DND-41 (cell line): ENCODE measurements around the gene PLEKHA8.

ENCODE experiments used
- ATAC-seq: fragments of 200-7000 bp; cut with Tn5 transposase; 3 replicates; pipeline ENCODE4 v1.9.1; 2021; ENCODE audit warnings: low read depth; ENCODE audit not compliant: insufficient read depth
- DNase-seq: peaks from one replicate; pipeline ENCODE4 v3.0.0-alpha.2; 2020
- H2AFZ ChIP-seq: 2 replicates; pipeline ENCODE4 v1.6.0; 2012; ENCODE audit warnings: low read depth, low read length
- H3K27ac ChIP-seq: 2 replicates; pipeline ENCODE4 v1.5.1; 2012; ENCODE audit warnings: low read length, inconsistent platforms
- H3K27me3 ChIP-seq: fragments of 200-600 bp; sonication (generic); 2 replicates; pipeline ENCODE4 v1.6.0; 2012; ENCODE audit warnings: low read length, mild to moderate bottlenecking, inconsistent platforms; ENCODE audit not compliant: insufficient read depth, poor library complexity
- H3K36me3 ChIP-seq: 2 replicates; pipeline ENCODE4 v1.5.1; 2012; ENCODE audit warnings: low read length, inconsistent platforms; ENCODE audit not compliant: insufficient read depth
- H3K4me1 ChIP-seq: 2 replicates; pipeline ENCODE4 v1.5.1; 2012; ENCODE audit warnings: mild to moderate bottlenecking, low read length; ENCODE audit not compliant: insufficient read depth
- H3K4me2 ChIP-seq: 2 replicates; pipeline ENCODE4 v1.6.0; 2012; ENCODE audit warnings: mild to moderate bottlenecking, moderate library complexity, low read length, inconsistent platforms; ENCODE audit not compliant: insufficient read depth
- H3K4me3 ChIP-seq, 2 experiments: fragments of 200-600 bp in 1 of 2; shearing (Covaris generic) in 1 of 2; 2 replicates each; pipeline ENCODE4 v1.5.1; 2012 to 2016; ENCODE audit warnings: inconsistent platforms in 2 of 2, low read length in 2 of 2, mild to moderate bottlenecking in 2 of 2, low read depth in 1 of 2, moderate library complexity in 1 of 2
- H3K79me2 ChIP-seq: 2 replicates; pipeline ENCODE4 v1.6.0; 2012; ENCODE audit warnings: low read length, inconsistent platforms; ENCODE audit not compliant: insufficient read depth
- H3K9ac ChIP-seq: 2 replicates; pipeline ENCODE4 v1.6.0; 2012; ENCODE audit warnings: low read depth, mild to moderate bottlenecking, inconsistent platforms, low read length, moderate library complexity
- H3K9me3 ChIP-seq: 2 replicates; pipeline ENCODE4 v1.5.1; 2012; ENCODE audit warnings: low read length, moderate library complexity, mild to moderate bottlenecking, inconsistent platforms; ENCODE audit not compliant: insufficient read depth, severe bottlenecking
- H4K20me1 ChIP-seq: 2 replicates; pipeline ENCODE4 v1.6.0; 2012; ENCODE audit warnings: low read length; ENCODE audit not compliant: insufficient read depth
- EZH2 ChIP-seq: IDR thresholded peaks from 3 replicates; pipeline ENCODE4 v1.6.1; 2012; ENCODE audit warnings: borderline replicate concordance, low read depth, mild to moderate bottlenecking, moderate library complexity, low read length, inconsistent platforms; ENCODE audit not compliant: severe bottlenecking
- TF ChIP-seq, protein P1 (sequence below): IDR thresholded peaks from 2 replicates; pipeline ENCODE4 v1.5.1; 2012; ENCODE audit warnings: borderline replicate concordance, low read length, moderate library complexity, mild to moderate bottlenecking; ENCODE audit not compliant: poor library complexity, severe bottlenecking; ENCODE audit errors: extremely low read depth

The PLEKHA8 gene

DNA sequence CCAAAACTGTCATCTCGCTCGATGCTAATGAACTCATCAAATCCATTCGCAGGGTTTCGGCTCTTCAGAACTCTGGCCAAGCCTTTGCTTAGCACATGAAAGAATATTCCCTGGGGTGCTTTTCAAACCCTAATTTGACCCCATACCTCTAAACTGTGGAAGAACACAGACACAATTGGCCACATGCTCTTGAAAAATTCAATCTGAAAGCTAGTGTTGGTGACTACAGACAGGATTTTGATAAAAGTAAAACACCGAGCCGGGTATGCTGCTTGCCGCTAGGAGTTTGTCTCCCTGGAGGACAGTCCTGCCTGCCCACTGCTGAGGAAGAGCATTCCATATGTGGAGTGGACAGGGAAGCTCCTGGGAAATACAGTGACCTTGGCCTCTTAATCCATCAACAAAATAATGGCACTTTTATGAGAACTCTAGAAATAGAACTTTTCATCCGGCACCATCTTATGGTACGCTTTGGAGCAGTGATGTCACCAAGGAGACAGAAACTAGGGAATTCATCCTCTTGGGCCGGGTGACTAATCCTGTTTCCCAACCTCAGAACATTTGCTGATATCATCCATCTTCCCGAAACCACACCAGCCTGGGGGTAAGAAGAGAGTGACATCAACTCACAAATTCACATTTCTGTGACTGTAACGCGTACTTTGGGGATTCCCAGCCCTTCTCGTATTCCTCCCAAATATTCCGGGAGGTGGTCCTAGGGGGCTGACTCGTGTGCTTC is 140.8 kb downstream of the PLEKHA8 start:
- Histone ChIP-seq H3K36me3 (no peaks in the 10 kb centered on the region), H3K27me3 (no peaks in the 10 kb centered on the region)
- no peak for ATAC-seq

DNA sequence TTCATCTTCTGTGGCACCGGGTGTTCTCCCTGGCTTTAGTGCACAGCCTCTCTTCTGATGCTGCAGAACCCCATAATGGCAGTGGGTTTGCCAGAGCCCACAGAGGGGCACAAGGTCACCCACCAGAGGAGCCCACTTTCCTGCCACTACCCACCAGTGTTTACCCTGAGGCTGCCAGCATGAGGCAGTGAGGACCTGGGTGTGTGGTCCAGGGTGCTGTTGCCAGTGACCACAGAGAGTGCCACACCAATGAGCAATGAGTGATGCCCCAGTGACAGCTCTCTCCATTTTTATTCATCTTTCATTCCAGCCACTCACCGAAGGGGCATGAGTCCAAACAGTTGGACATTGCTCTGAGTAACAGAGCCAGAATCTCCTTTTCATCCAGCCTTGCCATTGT is 141.4 kb downstream of the PLEKHA8 start:
- Histone ChIP-seq H3K27ac (no peak overlapping the region), H2AFZ (no peak overlapping the region), H3K36me3 (no peaks in the 10 kb centered on the region)

More for the DNA sequence above, 140.8 kb downstream of the PLEKHA8 start:
- Histone ChIP-seq H4K20me1 (no peaks in the 10 kb centered on the region), H3K9ac (no peak overlapping the region), H3K4me1 (no peaks in the 10 kb centered on the region), H3K27ac (no peak overlapping the region), H3K9me3 (no peaks in the 10 kb centered on the region), H2AFZ (no peak overlapping the region), H3K4me2 (no peak overlapping the region), H3K4me3 (no peak overlapping the region), H3K79me2 (no peaks in the 10 kb centered on the region)
- TF ChIP-seq EZH2 = no peak
- TF ChIP-seq, protein P1, sequence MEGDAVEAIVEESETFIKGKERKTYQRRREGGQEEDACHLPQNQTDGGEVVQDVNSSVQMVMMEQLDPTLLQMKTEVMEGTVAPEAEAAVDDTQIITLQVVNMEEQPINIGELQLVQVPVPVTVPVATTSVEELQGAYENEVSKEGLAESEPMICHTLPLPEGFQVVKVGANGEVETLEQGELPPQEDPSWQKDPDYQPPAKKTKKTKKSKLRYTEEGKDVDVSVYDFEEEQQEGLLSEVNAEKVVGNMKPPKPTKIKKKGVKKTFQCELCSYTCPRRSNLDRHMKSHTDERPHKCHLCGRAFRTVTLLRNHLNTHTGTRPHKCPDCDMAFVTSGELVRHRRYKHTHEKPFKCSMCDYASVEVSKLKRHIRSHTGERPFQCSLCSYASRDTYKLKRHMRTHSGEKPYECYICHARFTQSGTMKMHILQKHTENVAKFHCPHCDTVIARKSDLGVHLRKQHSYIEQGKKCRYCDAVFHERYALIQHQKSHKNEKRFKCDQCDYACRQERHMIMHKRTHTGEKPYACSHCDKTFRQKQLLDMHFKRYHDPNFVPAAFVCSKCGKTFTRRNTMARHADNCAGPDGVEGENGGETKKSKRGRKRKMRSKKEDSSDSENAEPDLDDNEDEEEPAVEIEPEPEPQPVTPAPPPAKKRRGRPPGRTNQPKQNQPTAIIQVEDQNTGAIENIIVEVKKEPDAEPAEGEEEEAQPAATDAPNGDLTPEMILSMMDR = no peak
- no peak for DNase-seq

DNA sequence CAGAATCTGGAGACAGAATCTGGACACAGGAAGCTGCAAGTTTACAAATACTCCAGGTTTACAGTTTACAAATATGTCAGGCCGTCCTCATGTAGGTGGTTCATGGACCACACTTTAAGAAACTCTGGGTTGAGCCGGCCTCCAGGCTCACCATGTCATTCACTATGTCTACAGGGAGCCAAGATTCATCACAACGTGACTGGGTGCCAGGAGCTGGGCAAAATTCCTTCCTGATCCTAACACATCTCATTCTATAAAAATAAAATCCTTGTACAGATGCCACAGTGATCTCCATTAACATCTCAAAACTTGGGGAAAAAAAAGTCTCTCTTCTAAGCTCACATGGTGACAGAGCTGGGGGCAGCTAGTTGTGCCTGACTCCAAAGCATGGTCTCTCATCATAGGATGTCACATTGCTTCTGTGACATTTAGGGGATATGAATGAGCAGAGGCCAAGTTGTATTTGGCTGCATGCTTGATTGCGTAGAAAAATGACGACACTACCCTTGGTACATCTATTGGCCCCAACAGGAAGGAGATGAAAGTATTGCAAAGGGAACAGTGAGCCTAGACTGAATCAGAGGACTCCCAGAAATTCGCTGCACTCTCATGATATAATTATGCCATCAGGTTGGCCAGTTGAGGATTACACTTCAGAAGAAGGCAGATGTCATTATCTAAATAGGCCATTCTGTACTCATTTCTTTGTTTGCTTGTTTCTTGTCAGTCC is 142.4 kb downstream of the PLEKHA8 start:
- TF ChIP-seq, protein P1 = no peak
- TF ChIP-seq EZH2 = no peak
- no peaks in the 10 kb centered on the region for H3K4me1 ChIP-seq
- DNase-seq (no peak), ATAC-seq (no peak)
- H3K27ac ChIP-seq = no peak overlapping the region
- H3K9ac ChIP-seq = no peak overlapping the region
- no peaks in the 10 kb centered on the region for H3K27me3 ChIP-seq
- no peaks in the 10 kb centered on the region for H4K20me1 ChIP-seq
- H3K36me3 ChIP-seq = no peaks in the 10 kb centered on the region
- no peaks in the 10 kb centered on the region for H3K79me2 ChIP-seq
- H3K4me2 ChIP-seq = no peak overlapping the region
- H3K4me3 ChIP-seq = no peak overlapping the region
- H3K9me3 ChIP-seq = no peaks in the 10 kb centered on the region
- H2AFZ ChIP-seq = no peak overlapping the region

More for the DNA sequence above, 141.4 kb downstream of the PLEKHA8 start:
- H3K4me1 ChIP-seq = no peaks in the 10 kb centered on the region
- H3K9me3 ChIP-seq = no peaks in the 10 kb centered on the region
- no peak overlapping the region for H3K9ac ChIP-seq
- H3K79me2 ChIP-seq = no peaks in the 10 kb centered on the region
- H3K4me3 ChIP-seq = no peak overlapping the region
- DNase-seq (no peak), ATAC-seq (no peak)
- no peaks in the 10 kb centered on the region for H3K27me3 ChIP-seq
- no peak overlapping the region for H3K4me2 ChIP-seq
- H4K20me1 ChIP-seq = no peaks in the 10 kb centered on the region
- TF ChIP-seq, protein P1 = no peak
- TF ChIP-seq EZH2 = no peak
